MM.1S (cell line): ENCODE data around the gene GLI1.
"Not testable (repeated sequence)": the region's sequence is repeated elsewhere in the genome, so short reads cannot be mapped to it uniquely, and the experiment has no call there.

Source experiments
- CTCF ChIP-seq: fragments of 300-600 bp; sonication (generic); IDR thresholded peaks from 2 replicates; pipeline ENCODE4 v1.5.1; 2016; ENCODE audit warnings: antibody characterized with exemption, low read length, mixed read lengths
- EZH2 ChIP-seq: fragments of 300-600 bp; sonication (generic); optimal IDR thresholded peaks from 2 replicates; pipeline ENCODE3; 2017; ENCODE audit warnings: low read depth, mild to moderate bottlenecking, antibody characterized with exemption, low read length, mixed read lengths

GRCh38 chr12:57507796-57508195, 48.2 kb downstream of the GLI1 start:
- TF ChIP-seq EZH2, CTCF: not testable (repeated sequence)
